ENCODE data around the gene DNAJB4. TPM values are rescaled to one million over a fixed set of nuclear protein-coding genes. Genes with fewer than 3 reads are reported as not detected.

Gene DNAJB4
- total and polyA plus RNA-seq, 2 of the 13 experiments (the other 11 are each of a cell fraction or from before 2014, with no cell fraction given), result 4.4 to 18.6 TPM

DNA sequence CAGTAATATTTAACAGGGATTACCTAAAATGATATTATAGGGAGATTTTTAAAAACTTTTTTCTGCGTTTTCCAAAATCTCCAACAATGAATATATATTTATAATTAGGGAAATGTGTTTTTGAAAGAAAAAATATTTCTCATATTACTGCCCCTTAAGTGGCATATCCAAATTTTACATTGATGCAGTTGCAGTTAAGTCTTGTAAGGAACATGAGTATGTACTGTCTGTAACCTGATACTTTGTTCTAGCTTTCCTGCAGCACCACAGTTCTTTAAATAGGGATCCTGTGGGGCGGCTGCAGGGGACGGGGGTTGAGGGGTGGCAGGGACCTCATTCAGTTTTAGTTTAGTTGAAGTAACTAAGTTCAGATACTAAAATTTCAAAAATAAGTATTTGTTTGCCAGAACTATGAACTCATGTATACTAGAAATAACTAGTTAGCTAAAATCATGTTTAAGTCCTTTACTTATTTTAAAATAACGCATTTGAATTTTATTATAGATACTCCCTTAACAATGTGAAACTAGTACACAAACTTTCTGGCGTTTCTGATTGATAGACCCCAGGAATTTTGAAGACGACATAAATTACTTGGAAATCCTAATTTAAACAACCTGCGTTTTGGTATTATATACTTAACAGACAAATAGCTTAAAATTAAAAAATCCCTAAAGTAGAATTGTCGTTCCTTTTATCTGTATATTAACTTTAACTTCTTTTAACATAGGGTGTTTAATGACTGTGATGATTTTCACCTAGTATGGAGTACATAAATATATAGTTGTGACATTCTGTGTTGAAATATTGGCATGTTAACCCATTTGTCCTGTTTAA lies 639 bp upstream of the DNAJB4 start (continued):
- TF ChIP-seq, protein P1, sequence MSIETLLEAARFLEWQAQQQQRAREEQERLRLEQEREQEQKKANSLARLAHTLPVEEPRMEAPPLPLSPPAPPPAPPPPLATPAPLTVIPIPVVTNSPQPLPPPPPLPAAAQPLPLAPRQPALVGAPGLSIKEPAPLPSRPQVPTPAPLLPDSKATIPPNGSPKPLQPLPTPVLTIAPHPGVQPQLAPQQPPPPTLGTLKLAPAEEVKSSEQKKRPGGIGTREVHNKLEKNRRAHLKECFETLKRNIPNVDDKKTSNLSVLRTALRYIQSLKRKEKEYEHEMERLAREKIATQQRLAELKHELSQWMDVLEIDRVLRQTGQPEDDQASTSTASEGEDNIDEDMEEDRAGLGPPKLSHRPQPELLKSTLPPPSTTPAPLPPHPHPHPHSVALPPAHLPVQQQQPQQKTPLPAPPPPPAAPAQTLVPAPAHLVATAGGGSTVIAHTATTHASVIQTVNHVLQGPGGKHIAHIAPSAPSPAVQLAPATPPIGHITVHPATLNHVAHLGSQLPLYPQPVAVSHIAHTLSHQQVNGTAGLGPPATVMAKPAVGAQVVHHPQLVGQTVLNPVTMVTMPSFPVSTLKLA (IDR thresholded peaks at IDR 0.05), result no peak
- no peak for TF ChIP-seq ZNF383 (CRISPR knock-in tag; IDR thresholded peaks at IDR 0.05; ENCODE audit: borderline replicate concordance)
- no peak for TF ChIP-seq PRPF4 (IDR thresholded peaks at IDR 0.05; ENCODE audit: low read depth, low read length, poor library complexity, severe bottlenecking)
- no peak for TF ChIP-seq LCORL (IDR thresholded peaks at IDR 0.05)
- no peak for TF ChIP-seq LCORL (CRISPR knock-in tag; IDR thresholded peaks at IDR 0.05)
- no peak for TF ChIP-seq SATB2 (CRISPR knock-in tag; IDR thresholded peaks at IDR 0.05)
- TF ChIP-seq, protein P2, sequence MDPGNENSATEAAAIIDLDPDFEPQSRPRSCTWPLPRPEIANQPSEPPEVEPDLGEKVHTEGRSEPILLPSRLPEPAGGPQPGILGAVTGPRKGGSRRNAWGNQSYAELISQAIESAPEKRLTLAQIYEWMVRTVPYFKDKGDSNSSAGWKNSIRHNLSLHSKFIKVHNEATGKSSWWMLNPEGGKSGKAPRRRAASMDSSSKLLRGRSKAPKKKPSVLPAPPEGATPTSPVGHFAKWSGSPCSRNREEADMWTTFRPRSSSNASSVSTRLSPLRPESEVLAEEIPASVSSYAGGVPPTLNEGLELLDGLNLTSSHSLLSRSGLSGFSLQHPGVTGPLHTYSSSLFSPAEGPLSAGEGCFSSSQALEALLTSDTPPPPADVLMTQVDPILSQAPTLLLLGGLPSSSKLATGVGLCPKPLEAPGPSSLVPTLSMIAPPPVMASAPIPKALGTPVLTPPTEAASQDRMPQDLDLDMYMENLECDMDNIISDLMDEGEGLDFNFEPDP (CRISPR knock-in tag; conservative IDR thresholded peaks at IDR 0.05), result no peak
- TF ChIP-seq MAF1 (CRISPR knock-in tag; IDR thresholded peaks at IDR 0.05; ENCODE audit: borderline replicate concordance), result no peak
- TF ChIP-seq, protein P3, sequence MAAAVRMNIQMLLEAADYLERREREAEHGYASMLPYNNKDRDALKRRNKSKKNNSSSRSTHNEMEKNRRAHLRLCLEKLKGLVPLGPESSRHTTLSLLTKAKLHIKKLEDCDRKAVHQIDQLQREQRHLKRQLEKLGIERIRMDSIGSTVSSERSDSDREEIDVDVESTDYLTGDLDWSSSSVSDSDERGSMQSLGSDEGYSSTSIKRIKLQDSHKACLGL (CRISPR knock-in tag; IDR thresholded peaks at IDR 0.05), result no peak
- no peak for TF ChIP-seq ZSCAN12 (CRISPR knock-in tag; IDR thresholded peaks at IDR 0.05)
- TF ChIP-seq HMG20B (CRISPR knock-in tag; conservative IDR thresholded peaks at IDR 0.05), result no peak
- TF ChIP-seq PAF1 (CRISPR knock-in tag; IDR thresholded peaks at IDR 0.05), result no peak
- no peak for TF ChIP-seq ZNF17 (CRISPR knock-in tag; IDR thresholded peaks at IDR 0.05)
